Temporal lobe (tissue), 1 donor: ENCODE measurements around the gene RASGEF1C. TPM values are rescaled to one million over a fixed set of nuclear protein-coding genes. Genes with fewer than 3 reads are reported as not detected.

ENCODE experiments used
- total RNA-seq: library from RNA; depleted of rRNA; stranded (reverse); fragments of >200 nt; gene quantifications from one replicate; pipeline ENCODE4 v1.2.3, GENCODE V29; 2014

RASGEF1C gene
- total RNA-seq, 1 donor from 2014 or later = 21.4 TPM

Other genes starting within 250 kb of the RASGEF1C start
- gene RNF130, start 137.5 kb downstream of the RASGEF1C start, total RNA-seq = 69.8 TPM
- gene MAPK9, start 82.9 kb upstream of the RASGEF1C start, total RNA-seq = 54.6 TPM
- gene GFPT2, start 144.1 kb upstream of the RASGEF1C start, total RNA-seq = 8.9 TPM